Measurements from ENCODE around the gene TRIM69.

DNA sequence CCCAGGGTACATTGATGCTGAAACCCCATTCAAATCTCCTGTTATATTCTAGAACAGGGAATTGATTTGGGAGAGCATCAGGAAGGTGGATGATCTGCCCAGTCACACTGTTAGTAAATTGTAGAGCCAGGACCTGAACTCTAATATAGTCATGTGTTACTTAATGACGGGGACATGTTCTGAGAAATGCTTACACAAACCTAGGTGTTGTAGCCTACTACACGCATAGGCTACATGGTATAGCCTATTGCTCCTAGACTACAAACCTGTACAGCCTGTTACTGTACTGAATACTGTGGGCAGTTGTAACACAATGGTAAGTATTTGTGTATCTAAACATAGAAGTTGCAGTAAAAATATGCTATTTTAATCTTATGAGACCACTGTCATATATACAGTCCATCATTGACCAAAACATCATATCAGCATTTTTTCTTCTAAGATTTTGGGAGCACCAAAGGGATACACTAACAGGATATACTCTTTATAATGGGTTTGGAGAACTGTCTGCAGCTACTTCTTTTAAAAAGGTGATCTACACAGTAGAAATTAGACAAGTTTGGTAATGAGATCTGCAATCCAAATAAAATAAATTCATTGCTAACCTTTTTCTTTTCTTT lies 19.2 kb upstream of the TRIM69 start:
- TF ChIP-seq, protein P1, sequence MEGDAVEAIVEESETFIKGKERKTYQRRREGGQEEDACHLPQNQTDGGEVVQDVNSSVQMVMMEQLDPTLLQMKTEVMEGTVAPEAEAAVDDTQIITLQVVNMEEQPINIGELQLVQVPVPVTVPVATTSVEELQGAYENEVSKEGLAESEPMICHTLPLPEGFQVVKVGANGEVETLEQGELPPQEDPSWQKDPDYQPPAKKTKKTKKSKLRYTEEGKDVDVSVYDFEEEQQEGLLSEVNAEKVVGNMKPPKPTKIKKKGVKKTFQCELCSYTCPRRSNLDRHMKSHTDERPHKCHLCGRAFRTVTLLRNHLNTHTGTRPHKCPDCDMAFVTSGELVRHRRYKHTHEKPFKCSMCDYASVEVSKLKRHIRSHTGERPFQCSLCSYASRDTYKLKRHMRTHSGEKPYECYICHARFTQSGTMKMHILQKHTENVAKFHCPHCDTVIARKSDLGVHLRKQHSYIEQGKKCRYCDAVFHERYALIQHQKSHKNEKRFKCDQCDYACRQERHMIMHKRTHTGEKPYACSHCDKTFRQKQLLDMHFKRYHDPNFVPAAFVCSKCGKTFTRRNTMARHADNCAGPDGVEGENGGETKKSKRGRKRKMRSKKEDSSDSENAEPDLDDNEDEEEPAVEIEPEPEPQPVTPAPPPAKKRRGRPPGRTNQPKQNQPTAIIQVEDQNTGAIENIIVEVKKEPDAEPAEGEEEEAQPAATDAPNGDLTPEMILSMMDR (conservative IDR thresholded peaks at IDR 0.05 in 1 of 2, IDR thresholded peaks at IDR 0.05 in 1 of 2; ENCODE audit: low read depth in 1 of 2, low read length in 2 of 2), result no peak
- TF ChIP-seq EZH2 (IDR thresholded peaks at IDR 0.05; ENCODE audit: low read length, missing control alignments), result no peak

Data from fibroblast of lung (primary cell).